ENCODE data around the gene TMOD2. TPM values are rescaled to one million over a fixed set of nuclear protein-coding genes. Genes with fewer than 3 reads are reported as not detected.

Gene TMOD2
- total RNA-seq, 1 experiment from 2014 or later, result 3.0 TPM

- H4K8ac ChIP-seq (replicated peaks; ENCODE audit: insufficient read length, low read depth, low read length), result no peak overlapping the region
- no peaks in the 10 kb centered on the region for H4K20me1 ChIP-seq (ENCODE audit: control insufficient read depth, insufficient read depth, insufficient read length)
- no peaks in the 10 kb centered on the region for H3K27me3 ChIP-seq (ENCODE audit: insufficient read depth, low read length)
- H3K36me3 Mint-ChIP-seq (ENCODE audit: insufficient read depth in 1 of 3, low read depth in 3 of 3), result no peaks in the 10 kb centered on the region
- no peak overlapping the region for H2BK20ac ChIP-seq (ENCODE audit: low read depth, low read length, poor library complexity, severe bottlenecking)
- H3K4me3 Mint-ChIP-seq, result no peak overlapping the region
- H3K9me3 ChIP-seq (ENCODE audit: control insufficient read depth, low read depth, low read length), result no peaks in the 10 kb centered on the region
- no peak overlapping the region for H2AFZ ChIP-seq (ENCODE audit: low read length)
- peaks cover 10% of the 10 kb centered on the region for H3K27me3 Mint-ChIP-seq (ENCODE audit: low read depth)
- no peak overlapping the region for H2AK5ac ChIP-seq (ENCODE audit: insufficient read length, low read length)
- no peak overlapping the region for H3K27ac ChIP-seq (ENCODE audit: insufficient read length, low read depth, low read length)
- H3K4me1 Mint-ChIP-seq, result no peaks in the 10 kb centered on the region
- H3K27ac Mint-ChIP-seq, result no peak overlapping the region; a peak in 1 of 7 replicates
- no peak overlapping the region for H3K14ac ChIP-seq (ENCODE audit: insufficient read depth, low read length)
- no peak overlapping the region for H3K56ac ChIP-seq (ENCODE audit: insufficient read length, low read depth, low read length)
- H3K79me2 ChIP-seq (ENCODE audit: insufficient read depth, low read length), result no peaks in the 10 kb centered on the region
- no peak overlapping the region for H4K5ac ChIP-seq (ENCODE audit: insufficient read length, low read depth, low read length)
- H2BK12ac ChIP-seq (ENCODE audit: insufficient read length, low read depth, low read length), result no peak overlapping the region
- H2BK120ac ChIP-seq (ENCODE audit: low read depth, low read length, poor library complexity, severe bottlenecking), result no peak overlapping the region
- no peaks in the 10 kb centered on the region for H3K79me1 ChIP-seq (ENCODE audit: insufficient read depth, low read depth, low read length, poor library complexity, severe bottlenecking)
- H3K4me1 ChIP-seq (ENCODE audit: insufficient read depth, low read length), result no peaks in the 10 kb centered on the region
- H2BK5ac ChIP-seq (ENCODE audit: insufficient read length, low read length), result no peak overlapping the region
- H3K4me2 ChIP-seq (ENCODE audit: insufficient read depth, insufficient read length, low read length), result no peak overlapping the region
- no CpG with 5 or more reads among the region's 4 CpGs for WGBS (ENCODE audit: extremely low coverage, insufficient read length, low lambda C conversion rate)
- no peak overlapping the region for H3K4ac ChIP-seq (ENCODE audit: low read depth, low read length)
- no peak overlapping the region for H3K23ac ChIP-seq (ENCODE audit: insufficient read length, low read depth, low read length)
- no peak for TF ChIP-seq CTCF (conservative IDR thresholded peaks at IDR 0.05)
- H3K23me2 ChIP-seq (ENCODE audit: insufficient read length, low read depth, low read length, poor library complexity, severe bottlenecking), result no peaks in the 10 kb centered on the region
- no peak overlapping the region for H4K91ac ChIP-seq (ENCODE audit: insufficient read length, low read depth, low read length)
- no peak overlapping the region for H2BK15ac ChIP-seq (ENCODE audit: low read depth, low read length)
- H3K9me3 Mint-ChIP-seq, result peaks cover 0 to 6% of the 10 kb centered on the region in 2 experiments; a peak in 1 of 5 replicates
- no peak overlapping the region for H3K9ac ChIP-seq (ENCODE audit: extremely low read depth, insufficient read length, low read length)
- no peak for DNase-seq
- no peak overlapping the region for H3T11ph ChIP-seq (ENCODE audit: low read length)
- H3K18ac ChIP-seq (ENCODE audit: insufficient read length, low read depth, low read length), result no peak overlapping the region
Observed at GRCh38 chr15:51793521-51794305, 42.3 kb downstream of the TMOD2 start.
